Trophoblast cell (in vitro differentiated cells and primary cell): ENCODE measurements around the gene ACAP3.

Experiments used
- DNase-seq, 2 donors: peaks; one replicate each; pipeline ENCODE4 v3.0.0-alpha.2; 2016
- H2AFZ ChIP-seq: 2 replicates; pipeline ENCODE4 v1.6.1; 2013; ENCODE audit warnings: low read length, moderate library complexity, mild to moderate bottlenecking; ENCODE audit not compliant: insufficient read depth, poor library complexity
- H2AK5ac ChIP-seq: 2 replicates; pipeline ENCODE4 v1.6.1; 2013; ENCODE audit warnings: mild to moderate bottlenecking, low read length
- H2BK120ac ChIP-seq: 2 replicates; pipeline ENCODE4 v1.6.1; 2013; ENCODE audit warnings: low read length, mild to moderate bottlenecking, moderate library complexity; ENCODE audit not compliant: insufficient read depth, poor library complexity
- H2BK12ac ChIP-seq: 2 replicates; pipeline ENCODE4 v1.6.1; 2013; ENCODE audit warnings: mild to moderate bottlenecking, low read length, moderate library complexity
- H2BK5ac ChIP-seq: 2 replicates; pipeline ENCODE4 v1.6.1; 2013; ENCODE audit warnings: low read length, low read depth, moderate library complexity, mild to moderate bottlenecking; ENCODE audit not compliant: poor library complexity
- H3K14ac ChIP-seq: 2 replicates; pipeline ENCODE4 v1.6.1; 2013; ENCODE audit warnings: mild to moderate bottlenecking, low read length
- H3K18ac ChIP-seq: 2 replicates; pipeline ENCODE4 v1.6.1; 2013; ENCODE audit warnings: mild to moderate bottlenecking, low read length
- H3K23ac ChIP-seq: 2 replicates; pipeline ENCODE4 v1.6.1; 2013; ENCODE audit warnings: low read length
- H3K27ac ChIP-seq: 2 replicates; pipeline ENCODE4 v1.5.1; 2013; ENCODE audit warnings: low read depth, mild to moderate bottlenecking, inconsistent platforms, low read length, moderate library complexity
- H3K27me3 ChIP-seq: 2 replicates; pipeline ENCODE4 v1.6.1; 2013; ENCODE audit warnings: inconsistent platforms, mild to moderate bottlenecking, low read length, moderate library complexity; ENCODE audit not compliant: insufficient read depth
- H3K36me3 ChIP-seq, 2 experiments: 1 replicate in 1 of 2; 2 replicates in 1 of 2; pipeline ENCODE4 v1.6.1; 2013; ENCODE audit warnings: low read length in 2 of 2, mild to moderate bottlenecking in 2 of 2, moderate library complexity in 1 of 2; ENCODE audit not compliant: insufficient read depth in 2 of 2, control insufficient read depth in 1 of 2
- H3K4ac ChIP-seq: 2 replicates; pipeline ENCODE4 v1.6.1; 2013; ENCODE audit warnings: low read depth, mild to moderate bottlenecking, low read length, moderate library complexity
- H3K4me1 ChIP-seq, 2 experiments: 1 replicate in 1 of 2; 2 replicates in 1 of 2; pipeline ENCODE4 v1.6.1; 2013; ENCODE audit warnings: low read length in 2 of 2, mild to moderate bottlenecking in 2 of 2, moderate library complexity in 1 of 2; ENCODE audit not compliant: insufficient read depth in 2 of 2, control insufficient read depth in 1 of 2
- H3K4me2 ChIP-seq: 2 replicates; pipeline ENCODE4 v1.6.1; 2013; ENCODE audit warnings: inconsistent platforms, mild to moderate bottlenecking, low read length, moderate library complexity
- H3K4me3 ChIP-seq: 2 replicates; pipeline ENCODE4 v1.5.1; 2013; ENCODE audit warnings: mild to moderate bottlenecking, low read depth, low read length, inconsistent platforms
- H3K79me1 ChIP-seq: one replicate; pipeline ENCODE4 v1.6.1; 2013; ENCODE audit warnings: low read length
- H3K79me2 ChIP-seq: 2 replicates; pipeline ENCODE4 v1.6.1; 2013; ENCODE audit warnings: low read length, mild to moderate bottlenecking; ENCODE audit not compliant: control insufficient read depth, insufficient read depth, poor library complexity
- H3K9ac ChIP-seq: 2 replicates; pipeline ENCODE4 v1.6.1; 2013; ENCODE audit warnings: mild to moderate bottlenecking, low read length
- H3K9me3 ChIP-seq: 2 replicates; pipeline ENCODE4 v1.6.1; 2013; ENCODE audit warnings: low read depth, mild to moderate bottlenecking, control low read depth, inconsistent platforms, low read length; ENCODE audit not compliant: insufficient read depth
- H4K12ac ChIP-seq: 2 replicates; pipeline ENCODE4 v1.6.1; 2013; ENCODE audit warnings: low read depth, mild to moderate bottlenecking, low read length, moderate library complexity
- H4K8ac ChIP-seq: 2 replicates; pipeline ENCODE4 v1.6.1; 2013; ENCODE audit warnings: low read depth, mild to moderate bottlenecking, low read length, moderate library complexity
- H4K91ac ChIP-seq: one replicate; pipeline ENCODE4 v1.6.1; 2013; ENCODE audit warnings: low read depth, mild to moderate bottlenecking, low read length, moderate library complexity
- WGBS: extraction: QIAGEN DNeasy Blood & Tissue Kit; methylation state at CpG from one replicate; pipeline ENCODE4 v1.1.7; 2013; ENCODE audit warnings: missing lambda C conversion rate; ENCODE audit not compliant: insufficient read length, insufficient coverage; ENCODE audit errors: extremely low coverage; 5-methylcytosine and 5-hydroxymethylcytosine counted together

ACAP3 gene

GRCh38 chr1:1309251-1310108 is 1.8 kb upstream of the ACAP3 start:
- peak overlapping the region; percentile 73 for H2AK5ac ChIP-seq
- no peaks in the 10 kb centered on the region for H3K9me3 ChIP-seq
- peak; percentile 59 to 69 for DNase-seq
- H3K9ac ChIP-seq = peak overlapping the region; percentile 88
- no CpG with 5 or more reads among the region's 57 CpGs for WGBS
- H4K91ac ChIP-seq = peak overlapping the region; percentile 87
- H2BK12ac ChIP-seq = peak overlapping the region; percentile 2
- H2BK5ac ChIP-seq = peak overlapping the region; percentile 78
- H3K14ac ChIP-seq = peak overlapping the region; percentile 92
- H3K79me1 ChIP-seq = peaks cover 26% of the 10 kb centered on the region
- peak overlapping the region; percentile 67 for H4K8ac ChIP-seq
- peak overlapping the region; percentile 92 for H3K18ac ChIP-seq
- peaks cover 24% of the 10 kb centered on the region for H3K79me2 ChIP-seq
- H3K4me2 ChIP-seq = peak overlapping the region; percentile 91
- peak overlapping the region; percentile 64 for H2BK120ac ChIP-seq
- peak overlapping the region; percentile 75 for H3K27ac ChIP-seq
- H3K36me3 ChIP-seq = peaks cover 49 to 50% of the 10 kb centered on the region in 2 experiments
- no peaks in the 10 kb centered on the region for H3K27me3 ChIP-seq
- H3K4me1 ChIP-seq = peaks cover 32 to 38% of the 10 kb centered on the region in 2 experiments
- peak overlapping the region; percentile 79 for H4K12ac ChIP-seq
- H2AFZ ChIP-seq = peak overlapping the region; percentile 24
- H3K4ac ChIP-seq = peak overlapping the region; percentile 70
- peak overlapping the region; percentile 92 for H3K4me3 ChIP-seq
- H3K23ac ChIP-seq = no peak overlapping the region

GRCh38 chr1:1308756-1309250 is 1.1 kb upstream of the ACAP3 start:
- H4K8ac ChIP-seq = peak overlapping the region; percentile 67
- no CpG with 5 or more reads among the region's 66 CpGs for WGBS
- peaks cover 43 to 44% of the 10 kb centered on the region in 2 experiments for H3K36me3 ChIP-seq
- peak overlapping the region; percentile 75 for H3K27ac ChIP-seq
- peaks cover 39 to 44% of the 10 kb centered on the region in 2 experiments for H3K4me1 ChIP-seq
- peak overlapping the region; percentile 58 for H2AFZ ChIP-seq
- peak overlapping the region; percentile 92 for H3K18ac ChIP-seq
- peak overlapping the region; percentile 92 for H3K4me3 ChIP-seq
- H3K4me2 ChIP-seq = peak overlapping the region; percentile 91
- peak overlapping the region; percentile 64 for H2BK120ac ChIP-seq
- H2AK5ac ChIP-seq = peak overlapping the region; percentile 73
- peaks cover 26% of the 10 kb centered on the region for H3K79me2 ChIP-seq
- no peaks in the 10 kb centered on the region for H3K27me3 ChIP-seq
- no peak for DNase-seq
- no peaks in the 10 kb centered on the region for H3K9me3 ChIP-seq
- H3K14ac ChIP-seq = peak overlapping the region; percentile 92
- H3K23ac ChIP-seq = no peak overlapping the region
- H3K4ac ChIP-seq = peak overlapping the region; percentile 70
- peak overlapping the region; percentile 78 for H2BK5ac ChIP-seq
- no peak overlapping the region for H2BK12ac ChIP-seq
- peaks cover 28% of the 10 kb centered on the region for H3K79me1 ChIP-seq
- peak overlapping the region; percentile 87 for H4K91ac ChIP-seq
- peak overlapping the region; percentile 88 for H3K9ac ChIP-seq
- peak overlapping the region; percentile 79 for H4K12ac ChIP-seq

GRCh38 chr1:1307261-1307922 is 338 bp downstream of the ACAP3 start:
- WGBS = no CpG with 5 or more reads among the region's 83 CpGs
- peak overlapping the region; percentile 44 for H4K8ac ChIP-seq
- DNase-seq = peak in 1 of 2 donors; percentile 51
- H3K4ac ChIP-seq = peak overlapping the region; percentile 59
- peak overlapping the region; percentile 77 for H3K18ac ChIP-seq
- no peaks in the 10 kb centered on the region for H3K9me3 ChIP-seq
- H4K12ac ChIP-seq = peak overlapping the region; percentile 3
- H2BK12ac ChIP-seq = no peak overlapping the region
- H3K9ac ChIP-seq = peak overlapping the region; percentile 81
- peak overlapping the region; percentile 89 for H3K4me3 ChIP-seq
- peaks cover 26% of the 10 kb centered on the region for H3K79me2 ChIP-seq
- H3K4me1 ChIP-seq = peaks cover 47 to 52% of the 10 kb centered on the region in 2 experiments
- peaks cover 29 to 30% of the 10 kb centered on the region in 2 experiments for H3K36me3 ChIP-seq
- no peak overlapping the region for H2AFZ ChIP-seq
- peak overlapping the region; percentile 59 for H3K14ac ChIP-seq
- peak overlapping the region; percentile 77 for H3K27ac ChIP-seq
- H2BK5ac ChIP-seq = peak overlapping the region; percentile 3
- peak overlapping the region; percentile 85 for H4K91ac ChIP-seq
- H3K27me3 ChIP-seq = no peaks in the 10 kb centered on the region
- H3K23ac ChIP-seq = no peak overlapping the region
- peak overlapping the region; percentile 46 for H2AK5ac ChIP-seq
- peak overlapping the region; percentile 88 for H3K4me2 ChIP-seq
- H3K79me1 ChIP-seq = peaks cover 28% of the 10 kb centered on the region
- peak overlapping the region; percentile 43 for H2BK120ac ChIP-seq

GRCh38 chr1:1306661-1307260 is 969 bp downstream of the ACAP3 start:
- Histone ChIP-seq H2BK120ac (no peak overlapping the region), H3K4me3 (peak overlapping the region; percentile 89), H3K79me1 (peaks cover 28% of the 10 kb centered on the region), H4K91ac (peak overlapping the region; percentile 85), H3K18ac (no peak overlapping the region), H2AFZ (no peak overlapping the region), H4K8ac (no peak overlapping the region), H2BK12ac (no peak overlapping the region), H2BK5ac (no peak overlapping the region), H3K79me2 (peaks cover 26% of the 10 kb centered on the region), H3K4me1 (peaks cover 47 to 52% of the 10 kb centered on the region in 2 experiments), H2AK5ac (no peak overlapping the region), H4K12ac (no peak overlapping the region), H3K9ac (peak overlapping the region; percentile 64), H3K9me3 (no peaks in the 10 kb centered on the region), H3K36me3 (peaks cover 23 to 25% of the 10 kb centered on the region in 2 experiments), H3K27me3 (no peaks in the 10 kb centered on the region), H3K14ac (peak overlapping the region; percentile 59), H3K4me2 (peak overlapping the region; percentile 88), H3K4ac (peak overlapping the region; percentile 59), H3K23ac (no peak overlapping the region), H3K27ac (no peak overlapping the region)
- WGBS = no CpG with 5 or more reads among the region's 27 CpGs
- no peak for DNase-seq
